SK-N-MC (cell line): ENCODE data around the gene PHF20.

Experiments used
- EZH2 ChIP-seq: fragments of 200-600 bp; sonication (generic); IDR thresholded peaks from one replicate; pipeline ENCODE4 v1.6.1; 2017; ENCODE audit warnings: antibody characterized with exemption
- FOXP2 ChIP-seq: optimal IDR thresholded peaks from 2 replicates; pipeline ENCODE3; 2011; ENCODE audit warnings: mild to moderate bottlenecking, moderate library complexity; ENCODE audit not compliant: insufficient read depth; ENCODE audit errors: extremely low read length, control extremely low read depth
- POLR2AphosphoS5 ChIP-seq: IDR thresholded peaks from 2 replicates; pipeline ENCODE4 v1.6.1; 2012; ENCODE audit warnings: mild to moderate bottlenecking, low read depth, low read length, borderline replicate concordance

GRCh38 chr20:35953387-35954199 is 181.8 kb downstream of the PHF20 start:
- TF ChIP-seq EZH2 (no peak), POLR2AphosphoS5 (peak; percentile 32; the same call in 1 of the 2 replicates), FOXP2 (no peak)
